Right atrium auricular region (tissue), 2 donors: ENCODE measurements around the gene SLC22A23. TPM values are rescaled to one million over a fixed set of nuclear protein-coding genes. Genes with fewer than 3 reads are reported as not detected.

ENCODE experiments used
- DNase-seq: peaks from one replicate; pipeline ENCODE4 v3.0.0-alpha.2; 2019; ENCODE audit warnings: low spot score
- H3K27ac ChIP-seq, 2 donors: fragments of 200-600 bp; sonication (generic); 1 replicate in 1 of 2; 2 replicates in 1 of 2; pipeline ENCODE4 v1.5.1; 2016 to 2019
- H3K27me3 ChIP-seq, 2 donors: fragments of 200-600 bp; sonication (generic); one replicate each; pipeline versions ENCODE4 v1.5.1 to v1.6.0; 2017 to 2019
- H3K36me3 ChIP-seq: fragments of 200-600 bp; sonication (generic); one replicate; pipeline ENCODE4 v1.5.1; 2016
- H3K4me1 ChIP-seq, 2 donors: fragments of 200-600 bp; sonication (generic); one replicate each; pipeline versions ENCODE4 v1.5.1 to v1.6.0; 2017 to 2019
- H3K4me3 ChIP-seq, 2 donors: fragments of 200-600 bp; sonication (generic); 1 replicate in 1 of 2; 2 replicates in 1 of 2; pipeline ENCODE4 v1.5.1; 2017 to 2019; ENCODE audit warnings: mild to moderate bottlenecking in 1 of 2, moderate library complexity in 1 of 2
- H3K9me3 ChIP-seq, 2 donors: fragments of 200-600 bp; sonication (generic); one replicate each; pipeline ENCODE4 v1.5.1; 2019
- total RNA-seq, 2 donors: library from RNA; depleted of rRNA; stranded (reverse); fragments of >200 nt; gene quantifications; one replicate each; pipeline ENCODE4 v1.1.0, GENCODE V29; 2016
- TF ChIP-seq, protein P1 (sequence below), 2 donors: fragments of 200-600 bp; sonication (generic); IDR thresholded peaks; one replicate each; pipeline ENCODE4 v1.5.1; 2019; ENCODE audit warnings: antibody characterized with exemption in 2 of 2

SLC22A23 gene
- total RNA-seq, 2 donors from 2014 or later, result 2.9 to 7.2 TPM

DNA sequence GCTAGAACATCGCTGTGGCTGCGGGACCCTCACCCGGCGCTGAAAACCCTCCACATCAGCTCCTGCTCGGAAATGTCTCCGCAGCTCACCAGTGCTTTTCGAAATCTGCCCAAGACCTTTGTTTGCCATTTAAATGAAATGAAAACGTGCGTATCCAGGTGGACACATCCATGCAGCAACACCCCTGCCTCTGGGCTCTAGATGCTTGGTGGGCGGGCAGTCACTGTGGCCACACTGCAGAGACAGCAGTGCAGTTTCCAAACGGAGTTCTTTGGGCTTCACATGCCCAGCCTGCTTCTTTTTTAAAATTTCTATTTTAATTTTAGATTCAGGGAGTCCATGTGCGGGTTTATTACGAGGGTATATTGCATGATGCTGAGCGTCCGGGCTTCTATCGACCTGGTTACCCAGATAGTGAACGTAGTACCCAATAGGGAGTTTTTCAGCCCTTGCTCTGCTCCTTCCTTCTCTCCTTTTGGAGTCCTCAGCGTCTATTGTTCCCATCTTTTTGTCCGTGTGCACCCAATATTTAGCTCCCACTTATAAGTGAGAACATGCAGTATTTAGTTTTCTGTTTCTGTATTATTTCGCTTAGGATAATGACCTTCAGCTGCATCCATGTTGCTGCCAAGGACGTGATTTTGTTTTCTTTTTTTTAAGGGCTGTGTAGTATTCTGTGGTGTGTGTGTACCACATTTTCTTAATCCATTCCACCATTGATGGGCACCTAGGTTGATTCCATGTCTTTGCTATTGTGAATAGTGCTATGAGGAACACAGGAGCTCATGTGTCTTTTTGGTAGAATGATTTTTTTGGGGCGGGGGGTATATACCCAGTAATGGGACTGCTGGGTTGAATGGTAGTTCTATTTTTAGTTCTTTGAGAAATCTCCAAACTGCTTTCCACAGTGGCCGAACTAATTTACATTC is 224.6 kb downstream of the SLC22A23 start:
- H3K27me3 ChIP-seq, result peaks cover 14 to 28% of the 10 kb centered on the region in 2 donors
- no peaks in the 10 kb centered on the region for H3K9me3 ChIP-seq
- H3K4me1 ChIP-seq, result peaks cover 0 to 43% of the 10 kb centered on the region in 2 donors
- H3K4me3 ChIP-seq, result peak overlapping the region; percentile 49 to 61
- DNase-seq, result no peak
- H3K27ac ChIP-seq, result peak overlapping the region in 1 of 2 donors; percentile 79
- TF ChIP-seq, protein P1, sequence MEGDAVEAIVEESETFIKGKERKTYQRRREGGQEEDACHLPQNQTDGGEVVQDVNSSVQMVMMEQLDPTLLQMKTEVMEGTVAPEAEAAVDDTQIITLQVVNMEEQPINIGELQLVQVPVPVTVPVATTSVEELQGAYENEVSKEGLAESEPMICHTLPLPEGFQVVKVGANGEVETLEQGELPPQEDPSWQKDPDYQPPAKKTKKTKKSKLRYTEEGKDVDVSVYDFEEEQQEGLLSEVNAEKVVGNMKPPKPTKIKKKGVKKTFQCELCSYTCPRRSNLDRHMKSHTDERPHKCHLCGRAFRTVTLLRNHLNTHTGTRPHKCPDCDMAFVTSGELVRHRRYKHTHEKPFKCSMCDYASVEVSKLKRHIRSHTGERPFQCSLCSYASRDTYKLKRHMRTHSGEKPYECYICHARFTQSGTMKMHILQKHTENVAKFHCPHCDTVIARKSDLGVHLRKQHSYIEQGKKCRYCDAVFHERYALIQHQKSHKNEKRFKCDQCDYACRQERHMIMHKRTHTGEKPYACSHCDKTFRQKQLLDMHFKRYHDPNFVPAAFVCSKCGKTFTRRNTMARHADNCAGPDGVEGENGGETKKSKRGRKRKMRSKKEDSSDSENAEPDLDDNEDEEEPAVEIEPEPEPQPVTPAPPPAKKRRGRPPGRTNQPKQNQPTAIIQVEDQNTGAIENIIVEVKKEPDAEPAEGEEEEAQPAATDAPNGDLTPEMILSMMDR (IDR thresholded peaks at IDR 0.05), result no peak
- no peaks in the 10 kb centered on the region for H3K36me3 ChIP-seq

DNA sequence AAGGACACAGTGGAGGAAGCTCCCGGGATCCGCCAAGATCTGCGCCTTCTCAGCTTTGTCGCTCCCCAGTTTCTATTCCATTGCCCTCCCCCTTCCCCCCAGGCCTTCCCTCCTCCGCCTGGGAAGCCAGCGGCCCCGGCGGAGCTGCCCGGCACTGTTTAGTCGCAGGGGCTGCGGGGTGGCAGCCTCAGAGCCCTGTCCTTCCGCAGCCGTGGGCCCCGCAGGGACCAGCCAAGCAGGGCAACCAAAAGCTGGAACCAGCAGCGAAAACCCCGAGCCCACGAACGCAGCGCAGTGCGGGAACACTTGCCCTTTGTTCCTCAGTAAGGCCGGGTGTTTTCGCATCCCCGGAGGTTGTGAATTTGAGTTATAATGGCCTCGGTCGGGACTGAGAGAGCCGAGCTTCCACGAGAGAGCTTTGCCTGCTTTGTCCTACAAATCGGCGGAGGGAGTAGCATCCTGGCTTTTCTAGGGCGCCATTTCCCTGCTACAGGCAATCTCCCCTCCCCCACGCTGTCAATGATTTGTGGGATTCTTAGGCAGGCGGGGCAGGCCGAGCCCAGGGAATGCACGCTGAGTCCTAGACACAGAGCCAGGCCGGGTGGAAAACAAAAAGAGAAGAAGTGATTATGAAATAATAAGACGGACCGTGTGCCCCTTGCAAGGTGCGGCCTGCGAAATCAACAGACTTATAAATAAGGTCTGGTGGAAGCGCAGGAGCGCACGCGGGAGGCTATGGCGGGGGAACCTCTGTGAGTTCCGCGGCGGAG is 225.4 kb downstream of the SLC22A23 start:
- Histone ChIP-seq H3K27ac (peak overlapping the region; percentile 66 to 79), H3K9me3 (no peaks in the 10 kb centered on the region), H3K4me1 (peaks cover 0 to 51% of the 10 kb centered on the region in 2 donors), H3K27me3 (peaks cover 14 to 28% of the 10 kb centered on the region in 2 donors), H3K36me3 (no peaks in the 10 kb centered on the region), H3K4me3 (peak overlapping the region; percentile 49 to 61)
- TF ChIP-seq, protein P1 (IDR thresholded peaks at IDR 0.05), result no peak
- peak; percentile 79 for DNase-seq

DNA sequence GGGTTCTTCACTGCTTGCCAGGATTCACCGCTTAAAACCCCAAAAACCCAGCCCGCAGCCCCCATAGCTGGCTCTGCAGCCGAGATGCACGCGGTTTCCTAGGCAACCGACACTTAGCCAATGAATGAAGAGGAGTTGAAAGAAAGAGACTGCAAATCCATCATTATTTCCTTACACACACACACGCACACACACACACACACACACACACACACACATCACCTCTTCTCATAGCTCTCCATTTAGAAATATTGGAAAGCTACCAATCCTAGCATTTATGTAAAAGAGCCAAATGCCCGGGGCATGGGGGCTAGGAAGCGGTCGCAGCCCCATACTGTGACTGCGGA is 226.0 kb downstream of the SLC22A23 start:
- Histone ChIP-seq H3K4me1 (peaks cover 0 to 51% of the 10 kb centered on the region in 2 donors), H3K4me3 (peak overlapping the region; percentile 49 to 61), H3K9me3 (no peaks in the 10 kb centered on the region), H3K27ac (peak overlapping the region; percentile 66 to 79), H3K36me3 (no peaks in the 10 kb centered on the region), H3K27me3 (peaks cover 14 to 28% of the 10 kb centered on the region in 2 donors)
- TF ChIP-seq, protein P1 (IDR thresholded peaks at IDR 0.05), result no peak
- no peak for DNase-seq

DNA sequence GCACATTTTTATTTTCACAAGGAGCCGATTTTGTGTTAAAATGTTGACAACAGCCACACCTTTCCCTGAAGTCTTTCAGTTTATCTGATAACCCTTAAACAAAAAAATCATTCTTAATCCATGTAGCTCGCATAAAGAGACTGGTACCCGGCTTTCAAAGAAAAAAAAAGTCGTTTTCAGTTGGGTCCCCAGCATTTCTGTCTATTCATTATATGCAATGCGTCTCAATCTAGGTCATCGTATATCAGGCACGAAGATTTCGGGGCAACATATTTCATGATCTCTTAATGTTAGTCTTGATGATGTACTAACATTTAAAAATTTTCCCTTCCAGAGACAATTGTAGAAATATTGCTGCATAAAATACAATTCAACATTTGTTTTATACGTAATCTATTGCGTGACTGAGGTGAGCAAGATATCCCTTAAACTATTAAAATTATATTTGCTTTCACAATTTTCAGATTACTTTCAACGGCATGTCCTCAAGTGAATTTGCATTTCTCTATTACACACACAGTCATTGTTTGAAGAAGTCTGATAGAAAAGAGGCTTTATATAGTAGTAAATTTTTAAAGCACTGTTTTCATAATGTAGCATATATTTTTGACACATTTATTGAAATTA is 226.5 kb downstream of the SLC22A23 start:
- TF ChIP-seq, protein P1 (IDR thresholded peaks at IDR 0.05), result no peak
- no peak for DNase-seq
- Histone ChIP-seq H3K27me3 (peaks cover 14 to 28% of the 10 kb centered on the region in 2 donors), H3K9me3 (no peaks in the 10 kb centered on the region), H3K4me3 (peak overlapping the region in 1 of 2 donors; percentile 61), H3K27ac (no peak overlapping the region), H3K4me1 (peaks cover 0 to 51% of the 10 kb centered on the region in 2 donors), H3K36me3 (no peaks in the 10 kb centered on the region)

DNA sequence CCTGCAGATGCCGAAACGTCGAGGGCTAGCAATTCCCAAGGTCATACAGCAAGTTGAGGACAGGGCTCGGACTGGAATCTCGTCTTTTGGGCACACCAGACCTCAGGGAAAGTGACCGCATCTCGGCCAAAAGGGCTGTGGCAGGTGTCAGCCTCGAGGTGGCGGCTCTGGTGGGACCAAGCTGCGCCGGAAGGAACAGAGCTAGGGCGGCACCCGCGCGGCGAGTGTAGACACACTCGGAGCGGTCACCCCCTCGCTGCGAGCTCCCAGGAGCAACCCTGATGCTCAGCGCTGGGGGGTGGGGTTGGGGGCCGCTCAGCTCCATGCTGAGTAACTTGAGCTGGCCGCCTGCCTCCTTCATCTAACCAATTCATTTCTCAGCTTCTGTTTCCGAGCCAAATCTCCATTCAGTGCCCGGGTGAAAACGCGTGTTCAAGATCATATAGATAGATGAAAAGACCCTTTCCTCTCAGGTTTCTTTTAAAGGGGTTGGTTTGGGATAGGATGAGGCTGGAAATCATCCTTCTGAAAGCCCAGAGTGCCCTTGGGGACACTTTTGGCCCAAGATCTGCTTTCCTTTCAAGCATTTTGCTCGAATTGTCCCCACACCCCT is 227.2 kb downstream of the SLC22A23 start:
- H3K36me3 ChIP-seq, result no peaks in the 10 kb centered on the region
- peak overlapping the region in 1 of 2 donors; percentile 51 for H3K4me3 ChIP-seq
- no peak overlapping the region for H3K27ac ChIP-seq
- DNase-seq, result no peak
- H3K27me3 ChIP-seq, result peaks cover 14 to 28% of the 10 kb centered on the region in 2 donors
- no peaks in the 10 kb centered on the region for H3K9me3 ChIP-seq
- TF ChIP-seq, protein P1 (IDR thresholded peaks at IDR 0.05), result no peak
- H3K4me1 ChIP-seq, result peaks cover 0 to 51% of the 10 kb centered on the region in 2 donors
